Measurements from ENCODE around the gene TAF9. TPM values are rescaled to one million over a fixed set of nuclear protein-coding genes. Genes with fewer than 3 reads are reported as not detected.

The TAF9 gene
- polyA plus RNA-seq, 1 of the 3 experiments (the other 2 are of a cell fraction), result 106 TPM

GRCh38 chr5:69359699-69360098 lies 9.6 kb downstream of the TAF9 start (continued):
- no peak for TF ChIP-seq MEF2A (IDR thresholded peaks at IDR 0.05; ENCODE audit: borderline replicate concordance, low read depth)
- no peak for TF ChIP-seq NRF1 (IDR thresholded peaks at IDR 0.05; ENCODE audit: low read depth, low read length)

DNA sequence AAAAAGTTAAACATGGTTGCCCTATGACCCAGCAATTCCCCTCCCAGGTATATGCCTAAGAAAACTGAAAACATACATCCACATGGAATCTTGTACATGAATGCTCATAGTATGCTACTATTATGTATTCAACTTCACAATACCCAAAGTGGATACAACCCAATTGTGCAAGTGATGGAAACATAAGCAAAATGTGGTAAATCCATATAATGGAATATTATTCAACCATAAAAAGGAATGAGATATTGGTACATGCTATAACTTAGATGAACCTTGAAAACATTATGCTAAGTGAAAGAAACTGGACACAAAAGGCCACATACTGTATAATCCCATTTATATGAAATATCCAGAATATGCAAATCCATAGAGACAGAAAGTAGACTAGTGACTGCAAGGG lies 18.7 kb downstream of the TAF9 start:
- Histone ChIP-seq H3K79me2 (ENCODE audit: insufficient read depth) (no peaks in the 10 kb centered on the region; the same call in 1 of the 2 replicates), H3K27me3 (ENCODE audit: insufficient read depth) (no peaks in the 10 kb centered on the region), H3F3A (replicated peaks; ENCODE audit: insufficient read depth) (peaks cover 2% of the 10 kb centered on the region), H3K9me3 (no peaks in the 10 kb centered on the region), H3K9ac (no peak overlapping the region), H3K4me1 (ENCODE audit: control insufficient read depth in 1 of 2, insufficient read depth in 2 of 2, low read depth in 1 of 2, low read length in 1 of 2) (no peaks in the 10 kb centered on the region), H3K9me2 (no peaks in the 10 kb centered on the region), H4K20me1 (ENCODE audit: insufficient read depth) (no peaks in the 10 kb centered on the region), H2AFZ (ENCODE audit: low read depth) (no peak overlapping the region), H3K4me2 (no peak overlapping the region), H3K4me3 (ENCODE audit: low read depth in 2 of 2, low read length in 1 of 2) (no peak overlapping the region), H3K36me3 (replicated peaks in 1 of 2; ENCODE audit: control insufficient read depth in 1 of 2, insufficient read depth in 2 of 2, low read length in 1 of 2) (peaks cover 20 to 31% of the 10 kb centered on the region in 2 experiments), H3K27ac (ENCODE audit: low read depth in 2 of 2, low read length in 1 of 2) (no peak overlapping the region)
- TF ChIP-seq GATA2 (CRISPR knock-in tag; IDR thresholded peaks at IDR 0.05), result no peak
- POLR2A ChIA-PET, result no interaction called here
- DNase-seq, result no peak
- CTCF ChIA-PET, result no interaction called here

GRCh38 chr5:69343083-69343482 lies 26.2 kb downstream of the TAF9 start:
- no peak overlapping the region for H3K4me2 ChIP-seq
- no peaks in the 10 kb centered on the region for H3K9me2 ChIP-seq
- H3K79me2 ChIP-seq (ENCODE audit: insufficient read depth), result no peaks in the 10 kb centered on the region
- CTCF ChIA-PET, result interaction anchor here (1.5 kb wide), 1 partner anchor 9 kb away, joined by 8 read pairs; no protein-coding TSS in a partner anchor
- no peak for DNase-seq
- POLR2A ChIA-PET, result no interaction called here
- H3K36me3 ChIP-seq (replicated peaks in 1 of 2; ENCODE audit: control insufficient read depth in 1 of 2, insufficient read depth in 2 of 2, low read length in 1 of 2), result no peaks in the 10 kb centered on the region
- 78% methylated on average over 1 of the region's 1 CpG for whole genome bisulfite sequencing (ENCODE audit: low lambda C conversion rate)
- no peak overlapping the region for H3K9ac ChIP-seq
- TF ChIP-seq FOXJ3 (CRISPR knock-in tag; IDR thresholded peaks at IDR 0.05) (no peak), SMC3 (IDR thresholded peaks at IDR 0.05; ENCODE audit: low read depth, low read length) (no peak), USF2 (IDR thresholded peaks at IDR 0.05; ENCODE audit: borderline replicate concordance, low read depth, low read length) (no peak)
- TF ChIP-seq, protein P1, sequence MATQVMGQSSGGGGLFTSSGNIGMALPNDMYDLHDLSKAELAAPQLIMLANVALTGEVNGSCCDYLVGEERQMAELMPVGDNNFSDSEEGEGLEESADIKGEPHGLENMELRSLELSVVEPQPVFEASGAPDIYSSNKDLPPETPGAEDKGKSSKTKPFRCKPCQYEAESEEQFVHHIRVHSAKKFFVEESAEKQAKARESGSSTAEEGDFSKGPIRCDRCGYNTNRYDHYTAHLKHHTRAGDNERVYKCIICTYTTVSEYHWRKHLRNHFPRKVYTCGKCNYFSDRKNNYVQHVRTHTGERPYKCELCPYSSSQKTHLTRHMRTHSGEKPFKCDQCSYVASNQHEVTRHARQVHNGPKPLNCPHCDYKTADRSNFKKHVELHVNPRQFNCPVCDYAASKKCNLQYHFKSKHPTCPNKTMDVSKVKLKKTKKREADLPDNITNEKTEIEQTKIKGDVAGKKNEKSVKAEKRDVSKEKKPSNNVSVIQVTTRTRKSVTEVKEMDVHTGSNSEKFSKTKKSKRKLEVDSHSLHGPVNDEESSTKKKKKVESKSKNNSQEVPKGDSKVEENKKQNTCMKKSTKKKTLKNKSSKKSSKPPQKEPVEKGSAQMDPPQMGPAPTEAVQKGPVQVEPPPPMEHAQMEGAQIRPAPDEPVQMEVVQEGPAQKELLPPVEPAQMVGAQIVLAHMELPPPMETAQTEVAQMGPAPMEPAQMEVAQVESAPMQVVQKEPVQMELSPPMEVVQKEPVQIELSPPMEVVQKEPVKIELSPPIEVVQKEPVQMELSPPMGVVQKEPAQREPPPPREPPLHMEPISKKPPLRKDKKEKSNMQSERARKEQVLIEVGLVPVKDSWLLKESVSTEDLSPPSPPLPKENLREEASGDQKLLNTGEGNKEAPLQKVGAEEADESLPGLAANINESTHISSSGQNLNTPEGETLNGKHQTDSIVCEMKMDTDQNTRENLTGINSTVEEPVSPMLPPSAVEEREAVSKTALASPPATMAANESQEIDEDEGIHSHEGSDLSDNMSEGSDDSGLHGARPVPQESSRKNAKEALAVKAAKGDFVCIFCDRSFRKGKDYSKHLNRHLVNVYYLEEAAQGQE (IDR thresholded peaks at IDR 0.05; ENCODE audit: low read depth, low read length), result no peak
- H3F3A ChIP-seq (replicated peaks; ENCODE audit: insufficient read depth), result peaks cover 2% of the 10 kb centered on the region
- no peaks in the 10 kb centered on the region for H3K4me1 ChIP-seq (ENCODE audit: control insufficient read depth in 1 of 2, insufficient read depth in 2 of 2, low read depth in 1 of 2, low read length in 1 of 2)
- no peaks in the 10 kb centered on the region for H4K20me1 ChIP-seq (ENCODE audit: insufficient read depth)
- H3K27me3 ChIP-seq (ENCODE audit: insufficient read depth), result no peaks in the 10 kb centered on the region
- H3K4me3 ChIP-seq (ENCODE audit: low read depth in 2 of 2, low read length in 1 of 2), result no peak overlapping the region
- H3K9me3 ChIP-seq, result no peaks in the 10 kb centered on the region
- H3K27ac ChIP-seq (ENCODE audit: low read depth in 2 of 2, low read length in 1 of 2), result no peak overlapping the region
- no peak overlapping the region for H2AFZ ChIP-seq (ENCODE audit: low read depth)
